Calu3 (cell line): ENCODE results near the gene SH3BP4. TPM values are rescaled to one million over a fixed set of nuclear protein-coding genes. Genes with fewer than 3 reads are reported as not detected.
A peak's percentile ranks its signal among the peaks of the same experiment; 100 is the strongest.

ENCODE experiments used
- BruUV-seq: library from RNA; stranded (reverse); fragments of 400-500 nt; replicated peaks from 2 replicates; lab custom pipeline; 2021; lab: Mats Ljungman, UMichigan
- CTCF ChIA-PET: fragments of 300-600 bp; sonication (Branson Sonifier 250); formaldehyde crosslinking; loops from one replicate; lab custom pipeline; 2022; ENCODE audit warnings: antibody characterized with exemption; lab: Charles Lee
- DNase-seq: peaks from one replicate; pipeline ENCODE4 v3.0.0; 2022
- H3K27ac Mint-ChIP-seq: one replicate; pipeline ENCODE4 v1.8.0; 2022; ENCODE audit warnings: mixed read lengths; ENCODE audit not compliant: unreplicated experiment
- H3K27me3 Mint-ChIP-seq: one replicate; pipeline ENCODE4 v1.8.0; 2022; ENCODE audit warnings: mixed read lengths; ENCODE audit not compliant: unreplicated experiment
- H3K36me3 Mint-ChIP-seq: one replicate; pipeline ENCODE4 v1.8.0; 2022; ENCODE audit warnings: mild to moderate bottlenecking, moderate library complexity, mixed read lengths; ENCODE audit not compliant: insufficient read depth, unreplicated experiment
- H3K4me1 Mint-ChIP-seq: one replicate; pipeline ENCODE4 v1.8.0; 2022; ENCODE audit warnings: mild to moderate bottlenecking, low read depth, mixed read lengths; ENCODE audit not compliant: unreplicated experiment
- H3K4me3 Mint-ChIP-seq: one replicate; pipeline ENCODE4 v1.8.0; 2022; ENCODE audit warnings: mild to moderate bottlenecking, low read depth, moderate library complexity, mixed read lengths; ENCODE audit not compliant: unreplicated experiment
- H3K9me3 Mint-ChIP-seq: one replicate; pipeline ENCODE4 v1.8.0; 2022; ENCODE audit warnings: low read depth, mixed read lengths; ENCODE audit not compliant: unreplicated experiment
- intact Hi-C: fragments of 100-400 bp; cut with micrococcal nuclease; formaldehyde crosslinking; loops from one replicate; pipeline ENCODE4 v1.10.0; 2022; ENCODE audit not compliant: unreplicated experiment
- total RNA-seq: library from RNA; stranded (reverse); gene quantifications from 2 replicates; pipeline ENCODE4 v1.2.3, GENCODE V29; 2022
- TF ChIP-seq, protein P1 (sequence below): fragments of 200-600 bp; IDR thresholded peaks from one replicate; pipeline ENCODE4 v1.8.0; 2022; ENCODE audit warnings: antibody characterized with exemption; ENCODE audit not compliant: unreplicated experiment

The SH3BP4 gene
- total RNA-seq, 1 experiment from 2014 or later, result 36.9 TPM

DNA sequence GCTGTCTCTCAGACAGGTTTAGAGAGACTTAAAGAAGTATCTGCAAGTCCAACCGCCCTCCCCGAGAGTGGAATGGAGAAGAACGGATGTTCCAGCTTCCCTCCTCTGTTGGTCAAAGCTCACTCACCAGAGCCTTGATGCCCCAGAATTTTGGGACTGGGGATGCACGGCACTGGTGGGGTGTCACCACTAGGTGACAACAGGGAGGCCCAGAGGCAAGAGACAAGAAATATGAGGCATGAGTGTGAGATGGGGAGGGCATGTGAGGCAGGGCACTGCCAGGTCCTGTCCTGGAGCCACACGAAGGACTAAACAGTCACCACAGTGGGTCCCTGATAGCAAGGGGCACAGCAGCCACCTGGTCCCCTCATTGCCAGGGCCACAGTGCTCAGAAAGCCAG lies 35.1 kb upstream of the SH3BP4 start:
- DNase-seq, result no peak
- Mint-ChIP-seq H3K4me3 (no peak overlapping the region), H3K9me3 (no peaks in the 10 kb centered on the region), H3K27ac (no peak overlapping the region), H3K4me1 (peaks cover 18% of the 10 kb centered on the region), H3K27me3 (no peaks in the 10 kb centered on the region), H3K36me3 (no peaks in the 10 kb centered on the region)
- intact Hi-C loops, result no loop called here
- CTCF ChIA-PET, result no interaction called here
- no TSS peak for BruUV-seq
- TF ChIP-seq, protein P1, sequence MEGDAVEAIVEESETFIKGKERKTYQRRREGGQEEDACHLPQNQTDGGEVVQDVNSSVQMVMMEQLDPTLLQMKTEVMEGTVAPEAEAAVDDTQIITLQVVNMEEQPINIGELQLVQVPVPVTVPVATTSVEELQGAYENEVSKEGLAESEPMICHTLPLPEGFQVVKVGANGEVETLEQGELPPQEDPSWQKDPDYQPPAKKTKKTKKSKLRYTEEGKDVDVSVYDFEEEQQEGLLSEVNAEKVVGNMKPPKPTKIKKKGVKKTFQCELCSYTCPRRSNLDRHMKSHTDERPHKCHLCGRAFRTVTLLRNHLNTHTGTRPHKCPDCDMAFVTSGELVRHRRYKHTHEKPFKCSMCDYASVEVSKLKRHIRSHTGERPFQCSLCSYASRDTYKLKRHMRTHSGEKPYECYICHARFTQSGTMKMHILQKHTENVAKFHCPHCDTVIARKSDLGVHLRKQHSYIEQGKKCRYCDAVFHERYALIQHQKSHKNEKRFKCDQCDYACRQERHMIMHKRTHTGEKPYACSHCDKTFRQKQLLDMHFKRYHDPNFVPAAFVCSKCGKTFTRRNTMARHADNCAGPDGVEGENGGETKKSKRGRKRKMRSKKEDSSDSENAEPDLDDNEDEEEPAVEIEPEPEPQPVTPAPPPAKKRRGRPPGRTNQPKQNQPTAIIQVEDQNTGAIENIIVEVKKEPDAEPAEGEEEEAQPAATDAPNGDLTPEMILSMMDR, result no peak

DNA sequence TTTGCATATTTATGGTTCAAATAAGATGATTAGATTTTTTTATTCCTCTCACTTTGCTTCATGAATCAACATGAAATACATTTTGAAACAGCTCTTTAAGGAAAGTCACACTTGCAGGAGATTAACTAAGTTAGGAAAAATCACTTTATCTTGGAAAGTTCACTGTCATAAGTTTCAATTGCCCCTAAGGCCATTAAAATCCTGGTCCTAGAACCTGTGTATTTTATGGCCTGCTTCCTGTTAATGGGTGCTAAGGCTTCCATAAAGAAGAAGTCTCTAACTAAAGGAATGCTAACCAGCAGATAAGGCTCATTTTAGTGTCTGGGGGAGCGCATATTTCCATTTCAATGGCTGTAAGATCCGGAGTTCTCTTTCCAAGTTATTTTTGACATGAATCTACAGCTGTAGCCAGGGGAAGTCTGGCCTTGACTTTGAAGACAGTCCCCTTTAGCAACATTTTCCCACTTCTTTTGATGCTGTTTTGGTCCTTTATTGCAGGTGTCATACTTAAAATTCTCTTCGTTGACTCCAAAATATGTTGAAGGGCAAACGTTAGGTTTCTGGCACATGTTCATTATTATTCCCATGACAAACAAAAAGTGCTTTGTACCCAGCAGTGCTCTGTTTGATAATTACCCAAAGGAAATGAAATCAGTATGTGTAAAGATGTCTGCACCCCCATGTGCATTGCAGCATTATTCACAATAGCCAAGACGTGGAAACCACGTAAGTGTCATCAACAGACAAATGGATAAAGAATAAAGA lies 34.4 kb upstream of the SH3BP4 start:
- Mint-ChIP-seq H3K4me1 (peaks cover 16% of the 10 kb centered on the region), H3K27me3 (no peaks in the 10 kb centered on the region), H3K36me3 (no peaks in the 10 kb centered on the region), H3K9me3 (no peaks in the 10 kb centered on the region), H3K27ac (no peak overlapping the region), H3K4me3 (no peak overlapping the region)
- TF ChIP-seq, protein P1, result no peak
- BruUV-seq, result no TSS peak
- DNase-seq, result no peak
- CTCF ChIA-PET, result no interaction called here
- intact Hi-C loops, result no loop called here

DNA sequence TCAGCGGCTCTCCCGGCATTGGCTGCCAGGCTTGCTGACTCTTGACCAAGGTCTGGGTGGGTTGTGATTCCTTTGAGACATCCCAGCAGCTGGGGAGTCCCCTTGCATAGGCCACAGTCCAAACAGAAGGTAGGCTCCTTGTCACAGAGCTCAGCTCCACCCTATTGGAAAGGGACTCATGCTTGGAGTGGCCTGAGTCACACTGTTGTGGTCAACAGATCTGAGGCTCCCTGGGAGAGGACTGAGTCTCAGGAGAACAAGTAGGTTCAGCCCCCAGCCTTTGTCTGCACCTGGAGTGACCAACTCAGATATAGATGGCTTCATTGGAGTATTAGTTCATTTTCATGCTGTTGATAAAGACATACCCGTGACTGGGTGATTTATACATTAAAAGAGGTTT lies 32.1 kb upstream of the SH3BP4 start:
- no TSS peak for BruUV-seq
- TF ChIP-seq, protein P1, result no peak
- peak; percentile 17 for DNase-seq
- Mint-ChIP-seq H3K36me3 (no peaks in the 10 kb centered on the region), H3K9me3 (peaks cover under 1% of the 10 kb centered on the region), H3K27me3 (peaks cover 7% of the 10 kb centered on the region), H3K4me3 (no peak overlapping the region), H3K4me1 (peaks cover 16% of the 10 kb centered on the region), H3K27ac (no peak overlapping the region)
- intact Hi-C loops, result no loop called here
- CTCF ChIA-PET, result no interaction called here

DNA sequence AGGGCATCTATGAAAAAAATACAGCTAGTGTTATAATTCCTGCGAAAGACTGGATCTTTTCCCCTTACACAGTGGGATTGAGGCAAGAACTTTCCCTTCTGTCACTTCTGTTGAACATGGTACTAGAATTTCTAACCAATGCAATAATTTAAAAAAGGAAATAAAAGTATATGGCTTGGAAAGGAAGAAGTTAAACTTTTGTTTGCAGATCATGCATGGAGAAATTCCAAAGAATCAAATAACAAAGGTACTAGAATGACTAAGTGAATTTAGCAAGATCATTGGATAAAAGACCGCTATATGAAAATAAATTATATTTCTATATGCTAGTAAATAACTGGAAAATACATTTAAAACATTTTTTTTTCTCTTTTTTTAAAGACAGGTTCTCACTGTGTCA lies 31.0 kb upstream of the SH3BP4 start:
- peaks cover 16% of the 10 kb centered on the region for H3K4me1 Mint-ChIP-seq
- H3K9me3 Mint-ChIP-seq, result peaks cover 8% of the 10 kb centered on the region
- no peak overlapping the region for H3K4me3 Mint-ChIP-seq
- no TSS peak for BruUV-seq
- CTCF ChIA-PET, result no interaction called here
- no peaks in the 10 kb centered on the region for H3K36me3 Mint-ChIP-seq
- H3K27ac Mint-ChIP-seq, result no peak overlapping the region
- intact Hi-C loops, result no loop called here
- TF ChIP-seq, protein P1, result no peak
- no peak for DNase-seq
- H3K27me3 Mint-ChIP-seq, result peaks cover 15% of the 10 kb centered on the region
